Measurements from ENCODE around the gene ETS2.

Gene ETS2

GRCh38 chr21:38858026-38858811, 52.5 kb downstream of the ETS2 start:
- DNase-seq (ENCODE audit: low spot score): no peak

DNA sequence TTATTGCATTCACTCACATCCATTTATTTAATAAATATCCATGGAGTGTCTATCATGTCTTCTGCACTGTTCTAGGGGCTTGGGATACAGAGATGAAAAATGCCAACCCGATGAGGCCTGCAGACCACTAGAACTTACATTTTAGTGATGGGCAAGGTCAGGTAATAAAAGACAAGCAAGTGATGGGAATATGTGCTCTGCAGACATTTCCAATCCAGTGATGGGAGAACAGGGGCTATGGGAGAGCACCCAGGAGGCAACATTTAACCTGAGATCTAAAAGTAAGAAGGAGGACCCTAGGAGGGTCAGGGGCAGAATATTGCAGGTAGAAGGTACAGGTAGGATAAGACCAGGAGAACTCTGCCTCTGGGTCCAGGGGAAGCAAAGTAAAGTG, 53.1 kb downstream of the ETS2 start:
- DNase-seq (ENCODE audit: low spot score): no peak

DNA sequence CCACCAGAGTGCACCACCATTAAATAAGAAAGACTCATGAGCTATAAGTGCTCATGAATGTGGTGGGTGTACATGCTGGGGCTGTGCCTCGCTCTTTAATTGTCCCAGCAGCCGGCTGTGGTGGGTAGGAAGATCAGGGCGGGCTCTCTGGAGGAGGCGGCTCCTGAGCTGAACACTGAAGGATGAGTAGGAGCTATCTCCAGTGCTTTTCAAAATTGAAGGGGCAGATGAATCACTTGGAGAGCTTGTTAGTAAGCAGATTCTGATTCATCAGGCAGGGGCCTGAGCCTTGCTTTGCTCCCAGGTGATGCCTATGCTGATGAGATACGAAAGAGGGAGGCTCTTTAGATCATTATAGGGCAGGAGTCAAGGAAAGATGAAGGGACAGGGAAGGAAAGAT, 54.1 kb downstream of the ETS2 start:
- DNase-seq (ENCODE audit: low spot score): no peak

DNA sequence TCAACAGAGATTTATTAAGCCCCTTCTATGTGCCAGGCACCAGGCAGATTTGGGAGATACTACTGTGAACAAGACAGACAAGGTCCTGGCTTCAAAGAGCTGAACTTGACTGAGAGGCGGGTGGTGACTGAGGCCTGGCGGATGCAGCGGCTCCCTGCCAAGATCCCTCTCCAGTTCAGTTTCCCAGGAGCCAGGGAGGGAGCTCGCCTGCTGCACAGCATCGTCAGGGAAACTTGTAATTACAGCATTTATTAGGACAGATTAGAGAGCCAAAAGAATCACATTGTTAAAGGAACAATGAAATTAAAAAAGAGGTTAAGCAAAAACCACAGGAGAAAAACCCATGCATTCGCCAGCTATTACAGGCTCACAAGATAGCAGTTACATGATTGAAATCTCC, 55.3 kb downstream of the ETS2 start:
- no peak for DNase-seq (ENCODE audit: low spot score)

- DNase-seq (ENCODE audit: low spot score): no peak
These were observed 56.4 kb downstream of the ETS2 start for GRCh38 chr21:38861989-38862683.

DNA sequence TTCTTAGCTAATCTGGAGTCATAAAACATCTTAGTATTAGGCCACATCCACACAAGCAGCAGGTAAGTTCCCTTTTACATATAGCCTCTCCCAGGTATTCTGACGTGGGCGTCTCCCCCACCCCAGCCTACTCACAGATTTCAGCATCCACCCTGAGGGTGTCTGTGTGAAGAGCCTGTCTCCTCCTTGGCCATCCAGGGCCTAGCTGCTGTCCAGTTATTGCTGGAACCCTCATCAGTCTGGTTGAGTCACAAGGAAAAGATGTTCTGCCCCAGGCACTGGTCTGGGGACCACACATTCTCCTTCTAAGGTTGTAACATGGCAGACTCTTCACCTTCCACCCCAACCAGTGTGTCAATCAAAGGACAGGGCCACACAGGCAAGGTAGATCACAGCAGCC, 57.6 kb downstream of the ETS2 start:
- DNase-seq (ENCODE audit: low spot score): no peak

GRCh38 chr21:38863843-38864363, 58.2 kb downstream of the ETS2 start:
- no peak for DNase-seq (ENCODE audit: low spot score)

- DNase-seq (ENCODE audit: low spot score): no peak
These were observed 59.2 kb downstream of the ETS2 start for GRCh38 chr21:38864964-38865363.

DNA sequence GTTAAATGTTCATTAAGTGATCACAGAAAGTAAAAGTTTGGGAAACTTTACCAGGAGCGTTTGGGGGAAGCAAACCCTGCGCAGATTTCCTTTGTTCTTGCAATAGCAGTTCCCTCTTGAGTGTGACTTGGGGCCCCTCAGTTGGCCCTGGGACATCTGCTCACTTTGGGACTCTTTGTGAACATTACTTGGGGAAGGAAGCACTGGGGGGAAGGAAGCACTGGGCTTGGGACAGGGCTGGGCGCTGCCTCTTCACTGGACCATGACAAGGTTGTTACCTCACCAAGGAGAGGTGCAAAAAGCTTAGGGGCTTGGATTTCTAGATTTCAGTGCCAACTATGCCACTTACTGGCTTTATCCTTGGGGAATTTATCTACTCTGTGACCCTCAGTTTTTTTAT, 63.5 kb downstream of the ETS2 start:
- DNase-seq (ENCODE audit: low spot score): no peak

GRCh38 chr21:38869946-38870345, 64.2 kb downstream of the ETS2 start:
- no peak for DNase-seq (ENCODE audit: low spot score)
